ENCODE data around the gene ZNF133.
"Not testable (repeated sequence)": the region's sequence is repeated elsewhere in the genome, so short reads cannot be mapped to it uniquely, and the experiment has no call there.

The ZNF133 gene

GRCh38 chr20:18287915-18288748, at the start of gene ZNF133:
TSS of gene ZNF133 (plus strand) at chr20:18288527. CDS start at chr20:18305687, 17,160 bp downstream.
- DNase-seq: peak; percentile 92

GRCh38 chr20:18240997-18241396, 47.3 kb upstream of the ZNF133 start:
- DNase-seq: no peak

GRCh38 chr20:18243802-18244201, 44.5 kb upstream of the ZNF133 start:
- DNase-seq: no peak

GRCh38 chr20:18248545-18248944, 39.8 kb upstream of the ZNF133 start:
- not testable (repeated sequence) for DNase-seq

- no peak for DNase-seq
Measured at GRCh38 chr20:18250217-18250616, 38.1 kb upstream of the ZNF133 start.

- DNase-seq: no peak
Measured at GRCh38 chr20:18252597-18253451, 35.5 kb upstream of the ZNF133 start.

- DNase-seq: no peak
Measured at GRCh38 chr20:18254615-18255014, 33.7 kb upstream of the ZNF133 start.

GRCh38 chr20:18255526-18255925, 32.8 kb upstream of the ZNF133 start:
- DNase-seq: no peak

GRCh38 chr20:18256440-18257090, 31.8 kb upstream of the ZNF133 start:
- DNase-seq: no peak

- DNase-seq: peak; percentile 3
Measured at GRCh38 chr20:18258126-18258860, 30.0 kb upstream of the ZNF133 start.

GRCh38 chr20:18259730-18260129, 28.6 kb upstream of the ZNF133 start:
- no peak for DNase-seq

- no peak for DNase-seq
Measured at GRCh38 chr20:18263723-18264122, 24.6 kb upstream of the ZNF133 start.

- no peak for DNase-seq
Measured at GRCh38 chr20:18265441-18265840, 22.9 kb upstream of the ZNF133 start.

GRCh38 chr20:18266282-18266681, 22.0 kb upstream of the ZNF133 start:
- DNase-seq: no peak

GRCh38 chr20:18267815-18268214, 20.5 kb upstream of the ZNF133 start:
- no peak for DNase-seq

- no peak for DNase-seq
Measured at GRCh38 chr20:18271160-18271559, 17.2 kb upstream of the ZNF133 start.

GRCh38 chr20:18272451-18272850, 15.9 kb upstream of the ZNF133 start:
- no peak for DNase-seq

- DNase-seq: no peak
Measured at GRCh38 chr20:18273738-18274137, 14.6 kb upstream of the ZNF133 start.

- DNase-seq: not testable (repeated sequence)
Measured at GRCh38 chr20:18275960-18276359, 12.4 kb upstream of the ZNF133 start.

GRCh38 chr20:18276821-18277220, 11.5 kb upstream of the ZNF133 start:
- DNase-seq: peak; percentile 61

GRCh38 chr20:18279242-18279641, 9.1 kb upstream of the ZNF133 start:
- peak; percentile 10 for DNase-seq

GRCh38 chr20:18284805-18285533, 3.4 kb upstream of the ZNF133 start:
- DNase-seq: no peak

Measured in HCEC 1CT (cell line).